ENCODE measurements around the gene SP3. TPM values are rescaled to one million over a fixed set of nuclear protein-coding genes. Genes with fewer than 3 reads are reported as not detected.

The SP3 gene
- total and polyA plus RNA-seq, 2 experiments from 2014 or later: 24.1 to 110 TPM

GRCh38 chr2:173858291-173858731, 106.9 kb downstream of the SP3 start:
- H3K27me3 Mint-ChIP-seq (ENCODE audit: insufficient read depth, low read depth, poor library complexity): peaks cover 13% of the 10 kb centered on the region
- Histone ChIP-seq H3K27me3 (ENCODE audit: insufficient read depth) (no peaks in the 10 kb centered on the region), H3K4me1 (ENCODE audit: insufficient read depth) (no peaks in the 10 kb centered on the region), H4K20me1 (replicated peaks; ENCODE audit: insufficient read depth) (no peaks in the 10 kb centered on the region), H3K27ac (ENCODE audit: low read depth) (no peak overlapping the region), H3F3A (replicated peaks; ENCODE audit: low read depth) (no peaks in the 10 kb centered on the region), H3K36me3 (ENCODE audit: insufficient read depth) (no peaks in the 10 kb centered on the region), H3K4me2 (no peak overlapping the region), H3K4me3 (no peak overlapping the region), H3K79me2 (replicated peaks; ENCODE audit: insufficient read depth) (no peaks in the 10 kb centered on the region), H3K9me2 (ENCODE audit: insufficient read depth) (0 out of 2 replicates have a peak, but pooled peaks cover 3% of the 10 kb centered on the region), H2AFZ (peak overlapping the region; percentile 43; the same call in 1 of the 2 replicates)
- no peak for DNase-seq (ENCODE audit: low spot score)
- peaks cover 13% of the 10 kb centered on the region for H3K4me1 Mint-ChIP-seq
- no peaks in the 10 kb centered on the region for H3K9me3 Mint-ChIP-seq
- no peak overlapping the region for H3K4me3 Mint-ChIP-seq
- H3K27ac Mint-ChIP-seq: no peak overlapping the region
- no peaks in the 10 kb centered on the region for H3K36me3 Mint-ChIP-seq (ENCODE audit: low read depth)
- ATAC-seq: peak; percentile 24; the same call in 1 of the 3 replicates
- TF ChIP-seq CREB1 (CRISPR knock-in tag; IDR thresholded peaks at IDR 0.05; ENCODE audit: low read depth) (no peak), EZH2phosphoT487 (IDR thresholded peaks at IDR 0.05; ENCODE audit: unreplicated experiment) (no peak), JUNB (IDR thresholded peaks at IDR 0.05; ENCODE audit: unreplicated experiment) (no peak), STAT1 (IDR thresholded peaks at IDR 0.05; ENCODE audit: unreplicated experiment) (no peak), ZNF114 (CRISPR knock-in tag; IDR thresholded peaks at IDR 0.05) (no peak), ZNF331 (CRISPR knock-in tag; IDR thresholded peaks at IDR 0.05; ENCODE audit: low read depth) (no peak), CTCF (conservative IDR thresholded peaks at IDR 0.05; ENCODE audit: low read depth in 2 of 2) (no peak), ZNF462 (CRISPR knock-in tag; IDR thresholded peaks at IDR 0.05) (no peak)
- TF ChIP-seq, protein P1, sequence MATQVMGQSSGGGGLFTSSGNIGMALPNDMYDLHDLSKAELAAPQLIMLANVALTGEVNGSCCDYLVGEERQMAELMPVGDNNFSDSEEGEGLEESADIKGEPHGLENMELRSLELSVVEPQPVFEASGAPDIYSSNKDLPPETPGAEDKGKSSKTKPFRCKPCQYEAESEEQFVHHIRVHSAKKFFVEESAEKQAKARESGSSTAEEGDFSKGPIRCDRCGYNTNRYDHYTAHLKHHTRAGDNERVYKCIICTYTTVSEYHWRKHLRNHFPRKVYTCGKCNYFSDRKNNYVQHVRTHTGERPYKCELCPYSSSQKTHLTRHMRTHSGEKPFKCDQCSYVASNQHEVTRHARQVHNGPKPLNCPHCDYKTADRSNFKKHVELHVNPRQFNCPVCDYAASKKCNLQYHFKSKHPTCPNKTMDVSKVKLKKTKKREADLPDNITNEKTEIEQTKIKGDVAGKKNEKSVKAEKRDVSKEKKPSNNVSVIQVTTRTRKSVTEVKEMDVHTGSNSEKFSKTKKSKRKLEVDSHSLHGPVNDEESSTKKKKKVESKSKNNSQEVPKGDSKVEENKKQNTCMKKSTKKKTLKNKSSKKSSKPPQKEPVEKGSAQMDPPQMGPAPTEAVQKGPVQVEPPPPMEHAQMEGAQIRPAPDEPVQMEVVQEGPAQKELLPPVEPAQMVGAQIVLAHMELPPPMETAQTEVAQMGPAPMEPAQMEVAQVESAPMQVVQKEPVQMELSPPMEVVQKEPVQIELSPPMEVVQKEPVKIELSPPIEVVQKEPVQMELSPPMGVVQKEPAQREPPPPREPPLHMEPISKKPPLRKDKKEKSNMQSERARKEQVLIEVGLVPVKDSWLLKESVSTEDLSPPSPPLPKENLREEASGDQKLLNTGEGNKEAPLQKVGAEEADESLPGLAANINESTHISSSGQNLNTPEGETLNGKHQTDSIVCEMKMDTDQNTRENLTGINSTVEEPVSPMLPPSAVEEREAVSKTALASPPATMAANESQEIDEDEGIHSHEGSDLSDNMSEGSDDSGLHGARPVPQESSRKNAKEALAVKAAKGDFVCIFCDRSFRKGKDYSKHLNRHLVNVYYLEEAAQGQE (IDR thresholded peaks at IDR 0.05; ENCODE audit: unreplicated experiment): no peak

Measured in GM23338 (cell line).